ENCODE data around the gene ARHGEF1.

GRCh38 chr19:41844601-41845000 lies 38.4 kb upstream of the ARHGEF1 start, which contains the start of gene LYPD4:
- no peak for TF ChIP-seq CTCF (tag by site-specific recombination; IDR thresholded peaks at IDR 0.05)
- no peak for TF ChIP-seq ZNF639 (tag by site-specific recombination; IDR thresholded peaks at IDR 0.05)
- TF ChIP-seq ZNF768 (tag by site-specific recombination; IDR thresholded peaks at IDR 0.05), result no peak
- no peak for TF ChIP-seq ZBTB8A (tag by site-specific recombination; IDR thresholded peaks at IDR 0.05)
- TF ChIP-seq ZNF266 (tag by site-specific recombination; IDR thresholded peaks at IDR 0.05; ENCODE audit: low read depth), result no peak
- no peak for TF ChIP-seq ZNF416 (tag by site-specific recombination; IDR thresholded peaks at IDR 0.05)
- TF ChIP-seq ZNF423 (tag by site-specific recombination; IDR thresholded peaks at IDR 0.05), result no peak
- no peak for TF ChIP-seq INSM2 (tag by site-specific recombination; IDR thresholded peaks at IDR 0.05)
- no peak for TF ChIP-seq TCF7L2 (IDR thresholded peaks at IDR 0.05; ENCODE audit: borderline replicate concordance, low read depth, low read length)
- TF ChIP-seq SETDB1 (IDR thresholded peaks at IDR 0.05; ENCODE audit: insufficient read length, low read length), result no peak
